ENCODE measurements around the gene SULT2B1.
"Not testable (repeated sequence)": the region's sequence is repeated elsewhere in the genome, so short reads cannot be mapped to it uniquely, and the experiment has no call there.

SULT2B1 gene

DNA sequence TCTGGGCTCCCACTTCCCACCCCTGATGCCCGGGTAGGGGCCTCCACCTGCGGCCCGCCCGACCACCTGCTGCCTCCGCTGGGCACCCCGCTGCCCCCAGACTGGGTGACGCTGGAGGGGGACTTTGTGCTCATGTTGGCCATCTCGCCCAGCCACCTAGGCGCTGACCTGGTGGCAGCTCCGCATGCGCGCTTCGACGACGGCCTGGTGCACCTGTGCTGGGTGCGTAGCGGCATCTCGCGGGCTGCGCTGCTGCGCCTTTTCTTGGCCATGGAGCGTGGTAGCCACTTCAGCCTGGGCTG lies 77.3 kb downstream of the SULT2B1 start:
- DNase-seq (ENCODE audit: insufficient read length, low spot score) (no peak), FAIRE-seq (no peak)
- TF ChIP-seq, protein P1, sequence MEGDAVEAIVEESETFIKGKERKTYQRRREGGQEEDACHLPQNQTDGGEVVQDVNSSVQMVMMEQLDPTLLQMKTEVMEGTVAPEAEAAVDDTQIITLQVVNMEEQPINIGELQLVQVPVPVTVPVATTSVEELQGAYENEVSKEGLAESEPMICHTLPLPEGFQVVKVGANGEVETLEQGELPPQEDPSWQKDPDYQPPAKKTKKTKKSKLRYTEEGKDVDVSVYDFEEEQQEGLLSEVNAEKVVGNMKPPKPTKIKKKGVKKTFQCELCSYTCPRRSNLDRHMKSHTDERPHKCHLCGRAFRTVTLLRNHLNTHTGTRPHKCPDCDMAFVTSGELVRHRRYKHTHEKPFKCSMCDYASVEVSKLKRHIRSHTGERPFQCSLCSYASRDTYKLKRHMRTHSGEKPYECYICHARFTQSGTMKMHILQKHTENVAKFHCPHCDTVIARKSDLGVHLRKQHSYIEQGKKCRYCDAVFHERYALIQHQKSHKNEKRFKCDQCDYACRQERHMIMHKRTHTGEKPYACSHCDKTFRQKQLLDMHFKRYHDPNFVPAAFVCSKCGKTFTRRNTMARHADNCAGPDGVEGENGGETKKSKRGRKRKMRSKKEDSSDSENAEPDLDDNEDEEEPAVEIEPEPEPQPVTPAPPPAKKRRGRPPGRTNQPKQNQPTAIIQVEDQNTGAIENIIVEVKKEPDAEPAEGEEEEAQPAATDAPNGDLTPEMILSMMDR (IDR thresholded peaks at IDR 0.05; ENCODE audit: insufficient read depth, missing control alignments), result no peak

DNA sequence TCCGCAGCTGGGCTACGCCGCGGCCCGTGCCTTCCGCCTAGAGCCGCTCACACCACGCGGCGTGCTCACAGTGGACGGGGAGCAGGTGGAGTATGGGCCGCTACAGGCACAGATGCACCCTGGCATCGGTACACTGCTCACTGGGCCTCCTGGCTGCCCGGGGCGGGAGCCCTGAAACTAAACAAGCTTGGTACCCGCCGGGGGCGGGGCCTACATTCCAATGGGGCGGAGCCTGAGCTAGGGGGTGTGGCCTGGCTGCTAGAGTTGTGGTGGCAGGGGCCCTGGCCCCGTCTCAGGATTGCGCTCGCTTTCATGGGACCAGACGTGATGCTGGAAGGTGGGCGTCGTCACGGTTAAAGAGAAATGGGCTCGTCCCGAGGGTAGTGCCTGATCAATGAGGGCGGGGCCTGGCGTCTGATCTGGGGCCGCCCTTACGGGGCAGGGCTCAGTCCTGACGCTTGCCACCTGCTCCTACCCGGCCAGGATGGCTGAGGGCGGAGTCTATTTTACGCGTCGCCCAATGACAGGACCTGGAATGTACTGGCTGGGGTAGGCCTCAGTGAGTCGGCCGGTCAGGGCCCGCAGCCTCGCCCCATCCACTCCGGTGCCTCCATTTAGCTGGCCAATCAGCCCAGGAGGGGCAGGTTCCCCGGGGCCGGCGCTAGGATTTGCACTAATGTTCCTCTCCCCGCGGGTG lies 77.8 kb downstream of the SULT2B1 start:
- no peak for FAIRE-seq
- no peak for DNase-seq (ENCODE audit: insufficient read length, low spot score)
- TF ChIP-seq, protein P1 (IDR thresholded peaks at IDR 0.05; ENCODE audit: insufficient read depth, missing control alignments), result no peak

DNA sequence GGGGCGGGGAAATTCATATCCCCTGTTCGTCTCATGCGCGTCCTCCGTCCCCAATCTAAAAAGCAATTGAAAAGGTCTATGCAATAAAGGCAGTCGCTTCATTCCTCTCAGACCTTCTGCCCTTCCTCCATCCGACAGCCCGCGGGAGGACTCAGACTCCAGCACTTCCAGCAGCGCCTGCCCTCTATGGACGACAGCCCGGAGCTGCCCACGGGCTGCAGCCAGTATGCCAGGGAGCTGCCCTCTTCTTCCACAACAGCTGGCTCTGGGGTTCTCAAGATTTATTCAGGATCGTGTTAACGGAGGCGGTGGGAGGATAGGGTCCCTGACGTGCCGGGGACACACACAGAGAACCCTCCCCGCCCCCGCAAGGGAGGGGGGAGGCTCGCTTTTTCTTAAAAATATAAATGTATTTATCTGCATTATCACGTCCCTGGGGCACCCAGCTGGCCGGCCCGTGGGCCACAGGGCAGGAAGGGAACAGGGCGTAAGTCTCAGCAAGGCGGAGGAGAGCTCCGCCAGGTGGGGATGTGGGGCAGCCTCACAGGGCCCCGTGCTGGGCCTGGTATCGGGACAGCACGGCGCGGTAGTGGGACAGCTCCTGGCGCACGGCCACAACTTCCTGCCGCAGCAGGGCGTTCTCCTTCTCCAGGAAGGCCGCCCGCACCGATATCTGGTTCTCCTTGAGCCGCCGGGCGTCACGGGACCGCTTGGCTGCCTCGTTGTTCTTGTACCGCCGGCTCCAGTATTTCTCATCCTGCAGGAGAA lies 78.5 kb downstream of the SULT2B1 start:
- FAIRE-seq (no peak), DNase-seq (ENCODE audit: insufficient read length, low spot score) (no peak)
- TF ChIP-seq, protein P1 (IDR thresholded peaks at IDR 0.05; ENCODE audit: insufficient read depth, missing control alignments), result no peak

DNA sequence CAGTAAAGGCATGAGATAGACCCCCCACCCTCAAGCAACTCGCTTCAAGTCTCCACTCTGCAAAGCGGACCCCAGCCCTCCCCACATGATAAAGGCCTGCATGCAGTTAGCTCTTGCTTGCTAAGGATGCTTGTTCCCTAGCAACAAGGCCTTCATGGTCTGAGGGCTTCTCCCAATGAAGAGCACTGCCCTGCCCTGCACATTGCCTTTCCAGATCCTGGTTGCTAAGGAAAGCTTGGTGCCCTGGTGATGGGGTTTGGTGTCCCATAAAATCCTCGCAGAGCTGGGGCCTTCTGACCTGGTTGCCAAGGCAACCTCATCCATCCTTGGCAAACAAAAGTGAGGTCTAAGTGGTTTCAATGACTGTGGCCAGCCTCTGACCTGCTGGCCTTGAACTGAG lies 79.3 kb downstream of the SULT2B1 start:
- no peak for DNase-seq (ENCODE audit: insufficient read length, low spot score)
- FAIRE-seq, result no peak
- TF ChIP-seq, protein P1 (IDR thresholded peaks at IDR 0.05; ENCODE audit: insufficient read depth, missing control alignments), result no peak

DNA sequence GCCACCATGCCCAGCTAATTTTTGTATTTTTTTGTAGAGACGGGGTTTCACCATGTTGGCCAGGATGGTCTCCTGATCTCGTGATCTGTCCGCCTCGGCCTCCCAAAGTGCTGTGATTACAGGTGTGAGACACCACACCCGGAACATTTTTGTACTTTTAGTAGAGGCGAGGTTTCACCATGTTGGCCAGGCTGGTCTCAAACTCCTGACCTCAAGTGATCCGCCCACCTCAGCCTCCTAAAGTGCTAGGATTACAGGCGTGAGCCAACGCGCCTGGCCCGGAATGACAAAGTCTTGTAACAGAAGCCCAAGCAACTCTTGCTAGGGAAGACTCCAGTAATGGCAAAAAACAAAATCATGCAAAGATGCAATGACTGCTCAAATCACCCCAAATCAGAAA lies 80.3 kb downstream of the SULT2B1 start:
- FAIRE-seq; DNase-seq (ENCODE audit: insufficient read length, low spot score): not testable (repeated sequence)

DNA sequence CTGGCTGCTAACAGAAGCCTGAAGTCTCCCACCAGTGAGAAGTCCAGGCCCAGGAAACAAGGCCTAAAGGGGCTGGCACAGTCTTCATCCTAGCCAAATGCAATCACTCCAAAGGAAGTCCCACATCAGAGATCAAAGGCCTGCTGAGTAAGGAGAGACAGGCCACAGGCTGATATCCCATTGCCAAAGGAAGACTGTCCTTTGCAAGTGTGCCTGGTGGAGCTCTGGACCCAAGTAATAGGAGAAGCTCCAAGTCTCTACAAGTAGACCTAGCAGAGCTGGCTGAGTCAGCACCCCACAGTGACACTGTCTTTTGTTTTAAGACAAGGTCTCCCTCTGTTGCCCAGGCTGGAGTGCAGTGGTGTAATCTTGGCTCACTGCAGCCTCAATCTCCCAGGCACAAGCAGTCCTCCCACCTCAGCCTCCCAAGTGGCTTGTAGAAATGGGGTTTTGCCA lies 80.7 kb downstream of the SULT2B1 start:
- TF ChIP-seq, protein P1 (IDR thresholded peaks at IDR 0.05; ENCODE audit: insufficient read depth, missing control alignments), result no peak
- DNase-seq (ENCODE audit: insufficient read length, low spot score) (no peak), FAIRE-seq (no peak)

DNA sequence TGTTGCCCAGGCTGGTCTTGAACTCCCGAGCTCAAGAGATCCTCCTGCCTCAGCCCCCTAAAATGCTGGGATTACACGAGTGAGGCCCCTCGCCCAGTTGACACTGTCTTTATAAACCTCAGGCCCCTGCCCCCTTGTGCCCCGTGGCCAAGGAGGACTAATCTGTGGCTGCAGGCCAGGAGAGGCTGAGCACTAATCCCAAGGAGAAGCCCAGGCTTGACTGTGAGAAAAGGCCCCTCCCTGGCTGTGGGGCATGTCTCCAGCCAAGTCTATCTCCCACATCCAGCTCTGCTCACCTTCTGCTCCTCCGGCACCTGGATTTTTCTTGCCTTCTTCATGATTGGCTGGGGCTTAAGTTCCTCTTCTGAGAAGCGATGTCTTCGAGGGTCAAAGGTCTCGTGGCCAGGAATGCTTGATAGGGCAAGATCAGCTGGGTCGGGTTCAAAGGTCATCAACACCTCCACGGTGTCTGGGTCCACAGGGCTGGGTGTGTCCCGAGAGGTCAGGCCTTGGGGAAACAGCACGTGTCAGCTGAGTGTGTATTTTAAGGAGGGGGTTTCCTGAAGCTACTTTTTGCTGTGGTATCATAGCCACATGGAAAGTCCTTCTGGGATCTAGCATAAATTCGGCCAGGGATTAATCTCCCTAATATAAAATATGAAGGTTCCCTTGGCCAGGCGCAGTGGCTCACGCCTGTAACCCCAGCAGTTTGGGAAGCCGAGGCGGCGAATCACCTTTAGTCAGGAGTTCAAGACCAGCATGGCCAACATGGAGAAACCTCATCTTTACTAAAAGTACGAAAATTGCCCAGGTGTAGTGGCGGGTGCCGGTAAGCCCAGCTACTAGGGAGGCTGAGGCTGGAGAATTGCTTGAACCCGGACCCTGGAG lies 81.4 kb downstream of the SULT2B1 start:
- no peak for DNase-seq (ENCODE audit: insufficient read length, low spot score)
- TF ChIP-seq, protein P1 (IDR thresholded peaks at IDR 0.05; ENCODE audit: insufficient read depth, missing control alignments), result no peak
- no peak for FAIRE-seq

Measured in D721Med (cell line).